Measurements from ENCODE around the gene CDT1. TPM values are rescaled to one million over a fixed set of nuclear protein-coding genes. Genes with fewer than 3 reads are reported as not detected.
"Not testable (repeated sequence)": the region's sequence is repeated elsewhere in the genome, so short reads cannot be mapped to it uniquely, and the experiment has no call there.

The CDT1 gene
- polyA plus RNA-seq, 1 donor: 13.3 TPM

- no peak for DNase-seq
These were observed 36.0 kb upstream of the CDT1 start for GRCh38 chr16:88767546-88768070.

GRCh38 chr16:88768071-88768783, 35.4 kb upstream of the CDT1 start:
- no peak for DNase-seq

GRCh38 chr16:88769617-88770460, 33.8 kb upstream of the CDT1 start:
- no peak for DNase-seq

GRCh38 chr16:88770461-88771293, 32.9 kb upstream of the CDT1 start:
- DNase-seq: peak; percentile 78

- DNase-seq: no peak
These were observed 32.3 kb upstream of the CDT1 start for GRCh38 chr16:88771294-88771772.

- DNase-seq: not testable (repeated sequence)
These were observed 31.8 kb upstream of the CDT1 start for GRCh38 chr16:88771781-88772180.

- no peak for DNase-seq
These were observed 30.4 kb upstream of the CDT1 start for GRCh38 chr16:88772871-88773811.

GRCh38 chr16:88773812-88774291, 29.7 kb upstream of the CDT1 start:
- DNase-seq: no peak

GRCh38 chr16:88774544-88775393, 28.8 kb upstream of the CDT1 start:
- DNase-seq: no peak

GRCh38 chr16:88775825-88776224, 27.8 kb upstream of the CDT1 start:
- DNase-seq: no peak

- no peak for DNase-seq
These were observed 25.9 kb upstream of the CDT1 start for GRCh38 chr16:88777471-88778270.

GRCh38 chr16:88778271-88778525, 25.4 kb upstream of the CDT1 start:
- no peak for DNase-seq

GRCh38 chr16:88778541-88779065, 25.0 kb upstream of the CDT1 start:
- DNase-seq: no peak

- no peak for DNase-seq
These were observed 24.0 kb upstream of the CDT1 start for GRCh38 chr16:88779406-88780141.

GRCh38 chr16:88780142-88781062, 23.2 kb upstream of the CDT1 start:
- DNase-seq: no peak

- no peak for DNase-seq
These were observed 22.2 kb upstream of the CDT1 start for GRCh38 chr16:88781140-88782077.
